ENCODE results near the gene PROK2.

The PROK2 gene

DNA sequence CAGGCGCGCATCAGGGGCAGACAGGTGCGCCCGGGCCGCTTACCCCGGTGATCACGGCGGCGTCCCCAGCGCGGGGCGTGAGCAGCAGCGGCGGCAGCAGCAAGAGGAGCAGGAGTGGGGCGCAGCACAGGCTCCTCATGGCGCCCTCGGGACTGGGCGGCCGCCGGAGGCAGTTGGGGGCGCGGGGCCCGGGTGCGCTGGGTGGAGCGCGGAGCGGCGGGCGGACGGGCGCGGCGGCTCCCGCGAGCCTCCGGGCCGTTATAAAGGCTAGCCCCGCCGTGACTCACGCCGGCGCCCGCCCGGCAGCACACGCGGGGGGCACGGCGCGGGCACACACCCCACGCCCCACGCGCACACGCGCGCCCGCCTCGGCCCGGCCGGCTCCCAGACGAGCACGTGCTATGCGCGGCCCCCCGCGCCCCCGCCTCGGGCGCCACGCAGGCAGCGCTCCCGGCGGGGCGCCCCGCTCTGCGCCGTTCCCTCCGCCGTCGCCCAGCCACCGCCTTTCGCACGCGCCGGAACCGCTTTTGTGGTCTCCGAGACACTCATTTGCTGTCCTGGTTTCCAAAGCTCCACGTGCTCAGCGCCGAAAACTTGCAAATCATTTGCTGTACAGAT lies at the start of gene PROK2:
TSS of gene PROK2 (minus strand) at position 235 of the 618 bp plus-strand sequence. CDS start at position 139, 96 bp downstream.
- no peak for DNase-seq

GRCh38 chr3:71831599-71831998 lies 46.7 kb upstream of the PROK2 start:
- no peak for DNase-seq

DNA sequence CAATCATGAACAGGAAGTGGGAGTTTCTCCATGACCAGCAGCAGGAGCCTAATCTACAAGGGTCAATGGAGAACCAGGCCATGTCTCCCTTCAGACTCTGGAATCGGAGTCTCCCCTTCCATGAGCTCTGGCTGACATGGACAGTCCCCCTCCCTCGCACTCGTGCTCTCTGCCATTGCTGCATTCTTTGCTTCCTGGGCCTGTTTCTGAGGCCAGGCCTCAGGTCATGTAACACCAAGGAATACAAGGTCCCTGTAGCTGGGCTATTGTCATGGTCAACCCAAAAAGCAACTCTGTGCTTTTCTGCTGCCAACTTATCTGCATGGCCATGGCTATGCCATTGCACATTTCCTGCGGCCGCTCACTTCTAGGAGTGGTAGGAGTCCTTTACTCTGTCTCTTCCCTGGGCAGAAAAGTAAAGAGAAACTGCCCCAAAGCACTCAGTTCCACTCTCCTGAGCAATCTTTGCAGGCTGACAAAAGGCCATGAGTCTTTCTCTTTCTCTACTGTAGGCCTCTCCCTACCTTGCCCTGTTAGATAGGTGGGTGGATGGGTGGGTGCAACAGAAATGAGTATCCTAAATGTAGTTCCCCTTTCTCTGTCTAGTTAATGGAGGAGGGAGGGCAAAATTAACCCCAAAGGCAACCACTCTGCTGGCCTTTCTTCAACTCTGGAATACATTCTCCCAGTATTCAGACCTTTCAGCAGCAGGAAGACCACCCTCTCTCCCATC lies 40.8 kb upstream of the PROK2 start:
- no peak for DNase-seq

DNA sequence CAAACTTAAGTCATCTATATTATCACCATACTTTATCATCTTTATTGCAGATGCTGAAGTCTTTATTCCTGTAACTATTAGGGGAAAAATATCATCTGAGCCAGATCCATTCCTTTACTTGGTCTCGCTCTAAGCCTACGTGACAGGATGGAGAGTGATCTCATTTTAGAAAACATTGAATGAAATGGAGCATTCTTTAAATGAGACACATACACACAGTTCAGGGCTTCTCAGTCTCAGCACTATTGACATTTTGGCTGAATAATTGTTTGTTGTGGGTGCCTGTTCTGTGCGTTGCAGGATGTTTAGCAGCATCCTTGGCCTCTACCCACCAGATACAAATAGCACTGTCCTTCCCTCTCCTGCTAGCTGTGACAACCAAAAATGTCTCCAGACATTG lies 36.2 kb upstream of the PROK2 start:
- no peak for DNase-seq

DNA sequence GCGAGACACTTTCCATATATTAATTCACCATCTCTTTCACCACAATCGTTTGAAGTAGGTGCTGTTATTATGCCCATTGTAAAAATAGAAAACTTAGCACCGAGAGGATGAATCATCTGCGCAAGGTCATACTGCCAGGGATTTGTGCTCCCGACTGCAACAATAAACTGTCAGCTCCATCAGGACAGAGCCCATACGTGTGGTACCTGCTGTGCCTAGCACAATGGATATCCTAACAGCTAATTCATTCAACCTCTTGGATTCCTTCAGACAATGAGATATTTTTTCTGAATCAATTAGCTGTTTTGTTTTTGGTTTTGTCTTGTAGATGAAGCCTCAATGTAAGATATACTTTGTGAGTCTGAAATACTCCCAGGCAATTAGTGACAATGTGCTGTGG lies 32.3 kb upstream of the PROK2 start:
- no peak for DNase-seq

- DNase-seq: no peak
Observed at GRCh38 chr3:71816767-71817156, 31.8 kb upstream of the PROK2 start.

- DNase-seq: no peak
Observed at GRCh38 chr3:71815340-71816067, 30.6 kb upstream of the PROK2 start.

DNA sequence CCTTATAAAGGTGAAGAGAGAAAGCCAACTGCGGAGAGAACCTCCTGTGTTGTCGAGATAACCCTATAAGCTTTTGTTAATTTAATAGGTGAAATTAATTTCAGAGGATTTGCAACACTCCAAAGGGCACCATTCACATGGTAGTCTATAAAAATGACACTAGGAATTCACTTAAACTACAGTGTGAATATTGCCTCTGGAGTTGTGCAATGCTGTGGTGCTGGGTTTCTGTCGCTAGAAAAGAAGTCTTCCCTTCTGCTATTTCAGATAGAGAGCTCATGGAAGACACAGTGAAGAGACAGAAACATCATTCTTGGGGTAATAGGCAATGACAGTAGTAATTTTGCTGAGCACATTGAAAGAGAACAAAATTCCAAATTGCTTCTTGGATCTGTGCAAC lies 28.8 kb upstream of the PROK2 start:
- DNase-seq: no peak

DNA sequence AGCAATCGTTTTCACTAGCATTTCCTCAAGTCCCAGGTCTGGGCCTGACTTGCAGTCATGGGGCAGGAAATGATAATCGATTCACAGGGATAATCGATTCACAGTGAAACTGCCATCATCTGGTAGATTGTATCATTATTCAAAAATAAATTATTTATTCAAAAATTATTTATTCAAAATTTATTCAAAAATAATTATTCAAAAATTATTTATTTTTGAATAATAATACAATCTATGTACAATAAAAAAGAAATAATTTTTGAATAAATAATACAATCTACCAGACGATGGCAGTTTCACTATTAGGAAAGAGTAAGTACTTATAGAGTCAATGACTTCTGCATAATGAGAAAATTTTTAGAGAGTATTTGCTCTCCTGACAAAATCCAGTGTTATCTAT lies 28.1 kb upstream of the PROK2 start:
- DNase-seq: no peak

DNA sequence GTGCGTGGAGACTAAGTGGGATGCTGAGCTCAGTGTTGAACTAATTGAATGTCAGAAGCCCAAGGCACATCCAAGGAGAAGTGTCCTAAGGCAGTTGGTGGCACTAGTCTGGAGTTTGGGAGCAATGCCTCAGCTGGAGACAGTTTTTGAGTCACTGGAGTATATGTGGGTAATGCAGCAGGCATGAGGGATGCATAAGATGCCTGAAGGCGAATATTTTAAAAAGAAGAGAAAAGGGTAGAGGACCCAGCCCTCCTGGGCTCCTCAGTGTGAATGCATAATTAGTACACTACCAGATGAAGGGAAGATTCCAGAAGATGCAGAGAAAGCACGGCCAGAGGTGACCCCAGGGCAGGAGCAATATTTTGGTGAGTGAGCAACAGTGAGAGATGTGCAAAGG lies 25.1 kb upstream of the PROK2 start:
- DNase-seq: no peak

DNA sequence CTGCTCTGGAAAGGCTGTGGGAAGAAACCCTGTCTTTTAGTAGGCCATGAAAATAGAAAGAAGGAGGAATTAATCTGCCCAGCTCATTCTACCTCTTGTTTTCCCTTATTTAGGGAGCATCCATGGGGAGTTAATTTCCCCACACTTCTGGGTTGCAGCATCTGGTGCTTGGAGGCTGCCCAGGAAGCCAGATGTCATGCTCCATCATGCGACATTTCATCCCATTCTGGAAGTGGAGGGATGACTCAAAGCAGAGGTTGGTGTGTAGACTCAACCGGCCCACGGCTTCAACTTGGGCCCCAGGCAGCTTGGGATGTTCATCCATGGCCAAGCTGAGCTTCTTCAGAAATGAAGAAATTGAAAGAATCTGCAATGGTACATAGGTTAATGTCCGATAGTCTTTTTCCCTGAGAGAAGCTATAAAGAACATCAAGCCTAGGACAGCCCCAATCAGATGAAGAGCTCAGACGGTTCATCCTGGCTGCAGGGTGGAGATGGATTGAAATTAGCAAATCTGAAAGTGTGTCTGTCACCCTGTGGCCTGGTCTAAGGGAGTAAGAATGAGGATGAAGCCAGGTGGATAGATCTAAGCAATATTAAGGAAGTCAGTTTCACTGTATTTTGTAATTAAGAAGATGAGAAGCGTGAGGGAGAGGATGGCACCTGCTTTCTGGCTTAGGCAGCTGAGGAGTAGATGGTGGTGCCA lies 24.5 kb upstream of the PROK2 start:
- DNase-seq: no peak

- no peak for DNase-seq
Observed at GRCh38 chr3:71806736-71807135, 21.8 kb upstream of the PROK2 start.

DNA sequence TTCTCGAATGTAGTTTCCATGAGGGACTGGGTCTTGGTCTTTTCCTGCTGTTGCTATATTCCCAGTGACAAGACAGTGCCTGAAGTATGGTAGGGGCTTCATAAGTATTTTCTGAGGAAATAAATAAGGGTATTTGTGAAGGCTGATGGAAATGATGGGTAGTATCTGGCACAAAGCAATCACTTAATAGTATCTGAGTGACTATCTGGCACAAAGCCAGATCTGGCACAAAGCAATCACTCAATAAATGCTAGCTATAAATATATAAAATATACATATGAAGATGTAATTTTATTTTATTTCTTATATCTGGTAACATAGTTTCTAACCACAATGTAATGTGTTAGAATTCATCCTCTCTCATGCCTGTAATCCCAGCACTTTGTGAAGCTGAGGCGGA lies 20.7 kb upstream of the PROK2 start:
- no peak for DNase-seq

GRCh38 chr3:71805199-71805598 lies 20.3 kb upstream of the PROK2 start:
- no peak for DNase-seq

DNA sequence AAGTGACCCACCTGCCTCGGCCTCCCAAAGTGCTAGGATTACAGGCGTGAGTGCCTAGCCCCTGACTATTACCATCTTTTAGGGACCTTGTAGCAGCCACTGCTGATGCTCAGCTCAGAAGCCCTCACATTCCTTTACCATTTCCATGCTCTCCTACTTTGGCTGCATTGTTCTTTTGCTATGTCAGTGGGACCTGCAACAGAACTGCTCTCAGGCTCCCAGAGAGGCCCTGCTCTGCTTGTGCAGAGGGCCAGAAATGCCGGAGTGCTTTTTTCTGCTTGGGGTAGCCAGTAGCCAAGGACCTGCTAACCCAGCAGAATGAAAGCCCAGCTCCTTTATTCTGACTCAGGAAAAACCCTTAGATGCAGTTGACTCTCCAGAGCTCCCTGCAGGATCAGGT lies 18.3 kb upstream of the PROK2 start:
- DNase-seq: no peak

DNA sequence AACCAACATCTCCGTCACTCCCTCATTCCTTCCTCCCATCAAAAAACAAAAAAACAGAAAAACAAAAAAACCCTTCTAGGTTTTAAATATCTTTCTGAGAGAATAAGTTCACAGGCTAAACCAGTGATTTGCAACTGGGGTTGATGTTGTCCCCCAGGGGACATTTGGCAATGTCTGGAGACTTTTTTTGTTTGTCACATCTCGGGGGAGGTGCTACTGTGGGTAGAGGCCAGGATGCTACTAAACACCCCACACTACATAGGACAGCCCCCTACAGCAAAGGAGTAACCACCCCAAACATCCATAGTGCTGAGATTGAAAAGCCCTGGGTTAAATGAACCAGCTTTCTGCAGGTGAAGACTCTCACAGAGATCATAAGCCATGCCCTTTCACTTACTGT lies 17.0 kb upstream of the PROK2 start:
- DNase-seq: no peak

GRCh38 chr3:71800023-71800422 lies 15.1 kb upstream of the PROK2 start:
- DNase-seq: no peak

DNA sequence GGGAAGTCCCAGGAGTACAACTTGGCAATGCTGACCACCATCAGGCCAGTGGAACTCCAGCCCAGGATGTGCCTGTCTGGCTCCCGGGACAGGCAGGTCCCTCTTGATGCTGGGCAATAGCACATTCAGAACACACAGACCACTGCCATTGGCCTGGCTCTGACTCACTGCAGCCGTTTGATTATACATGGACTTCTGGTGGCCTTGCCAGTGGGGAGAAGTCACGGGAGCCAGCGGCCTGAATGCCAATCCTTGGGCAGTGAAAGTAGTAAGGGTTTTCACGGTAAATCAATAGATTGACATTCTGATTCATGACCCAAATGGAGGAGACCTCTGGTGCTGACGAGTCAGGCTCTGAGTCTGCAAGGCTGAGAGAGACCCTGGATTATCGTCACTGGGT lies 12.5 kb upstream of the PROK2 start:
- DNase-seq: no peak

GRCh38 chr3:71796290-71796689 lies 11.3 kb upstream of the PROK2 start:
- no peak for DNase-seq

GRCh38 chr3:71791634-71792033 lies 6.7 kb upstream of the PROK2 start:
- DNase-seq: no peak

DNA sequence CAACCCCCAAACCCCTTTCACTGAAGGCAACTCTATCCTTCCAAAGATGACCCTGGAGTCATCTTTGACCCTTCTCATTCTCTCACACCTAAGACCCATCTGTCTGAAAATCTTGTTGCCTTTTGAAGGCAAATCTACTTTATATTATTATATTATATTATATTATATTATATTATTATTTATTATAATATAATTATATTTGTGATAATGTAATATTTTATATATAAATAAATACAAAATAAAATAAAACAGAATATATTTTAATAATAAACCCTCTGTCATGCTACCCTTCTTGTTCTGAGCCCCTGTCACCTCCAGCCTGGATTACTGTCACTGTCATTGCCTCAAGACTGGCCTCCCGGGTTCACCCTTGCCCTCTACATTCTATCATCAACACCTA lies 5.0 kb upstream of the PROK2 start:
- DNase-seq: no peak

DNA sequence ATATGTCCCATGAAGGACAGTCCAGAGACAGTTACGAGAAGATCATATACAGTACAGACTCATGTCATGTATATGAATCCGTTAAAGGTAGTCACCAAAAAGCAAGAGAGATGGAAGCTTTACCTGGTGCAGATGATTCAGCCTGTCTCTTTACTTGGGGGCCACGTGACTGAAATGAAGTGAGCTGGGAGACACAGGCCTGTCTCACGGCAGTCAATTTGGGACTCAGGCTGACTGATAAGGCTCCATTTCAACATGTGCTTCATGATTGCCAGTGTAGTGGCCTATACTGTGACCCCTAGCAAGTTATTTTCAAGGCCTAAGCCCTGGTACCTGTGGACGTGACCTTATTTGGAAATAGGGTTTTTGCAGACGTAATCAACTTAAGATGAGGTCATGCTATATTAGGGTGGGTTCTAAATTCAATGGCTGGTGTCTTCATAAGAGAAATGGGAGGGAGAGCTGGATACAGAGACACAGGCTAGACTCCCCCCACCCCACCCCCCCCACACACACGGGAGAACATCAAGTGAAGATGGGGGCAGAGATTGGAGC lies 3.0 kb upstream of the PROK2 start:
- DNase-seq: no peak

DNA sequence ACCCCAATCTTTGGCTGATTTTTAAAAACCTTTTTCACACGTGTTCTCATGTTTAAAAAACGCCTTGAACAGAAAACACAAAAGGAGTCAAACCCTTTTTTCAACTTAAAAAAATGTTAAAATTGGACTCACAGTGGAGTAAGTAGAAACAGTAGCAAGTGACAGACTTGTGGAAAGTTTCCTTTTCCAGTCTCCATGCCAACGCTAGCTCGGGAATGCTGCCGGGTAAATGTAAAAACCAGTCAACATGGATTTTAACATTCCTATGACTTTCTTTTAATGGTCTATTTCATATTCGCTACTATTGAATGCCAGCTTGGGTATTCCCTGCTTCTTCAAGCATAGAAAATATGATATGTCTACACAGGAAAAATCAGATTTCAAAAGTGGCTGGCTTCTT lies 1.6 kb upstream of the PROK2 start:
- no peak for DNase-seq

DNA sequence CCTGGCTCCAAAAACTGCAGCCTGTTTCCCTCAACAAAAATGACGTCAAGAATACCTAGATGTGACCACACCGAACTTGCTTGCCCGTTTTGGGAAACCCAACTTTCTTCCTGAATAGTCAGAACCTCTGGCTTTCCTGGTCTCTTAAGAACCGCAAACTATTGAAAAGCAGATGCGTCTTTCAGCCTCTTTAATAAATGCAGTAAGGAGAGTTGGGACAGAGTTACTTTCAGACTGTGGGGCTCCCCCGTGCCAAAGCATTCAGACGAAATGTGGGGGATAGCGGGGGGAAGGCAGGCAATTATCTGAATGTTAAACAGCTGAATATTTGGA lies 1.2 kb upstream of the PROK2 start:
- no peak for DNase-seq

Data from NCI-H226 (cell line).